Measurements from ENCODE around the gene MUCL3. TPM values are rescaled to one million over a fixed set of nuclear protein-coding genes. Genes with fewer than 3 reads are reported as not detected.
A peak's percentile ranks its signal among the peaks of the same experiment; 100 is the strongest.

Gene MUCL3
- total and polyA plus RNA-seq, 2 donors (not counting 1 experiment from before 2014, with no cell fraction given): not detected

GRCh38 chr6:30951907-30952469 is 11.2 kb downstream of the MUCL3 start:
- Histone ChIP-seq H3K36me3 (replicated peaks in 1 of 2; ENCODE audit: control extremely low read depth in 1 of 2, control insufficient read depth in 1 of 2, extremely low read depth in 1 of 2, insufficient read depth in 2 of 2, low read length in 1 of 2) (no peaks in the 10 kb centered on the region), H3K27ac (ENCODE audit: low read length in 2 of 2) (no peak overlapping the region), H2AFZ (ENCODE audit: insufficient read depth, low read depth, low read length, poor library complexity, severe bottlenecking) (no peak overlapping the region), H3K27me3 (replicated peaks in 1 of 4; ENCODE audit: control extremely low read depth in 1 of 4, control insufficient read depth in 3 of 4, insufficient read depth in 4 of 4, low read length in 3 of 4) (peaks cover 0 to 12% (median 3%) of the 10 kb centered on the region in 4 experiments), H3K9me3 (ENCODE audit: control extremely low read depth in 1 of 3, control insufficient read depth in 2 of 3, insufficient read depth in 1 of 3, low read length in 2 of 3) (no peaks in the 10 kb centered on the region), H3K4me2 (replicated peaks; ENCODE audit: low read depth, low read length, poor library complexity, severe bottlenecking) (no peak overlapping the region), H3K4me3 (ENCODE audit: control extremely low read depth in 1 of 5, extremely low read depth in 1 of 5, insufficient read depth in 1 of 5, low read depth in 2 of 5, low read length in 4 of 5) (no peak overlapping the region), H4K20me1 (ENCODE audit: control insufficient read depth, insufficient read depth, low read length, poor library complexity, severe bottlenecking) (no peaks in the 10 kb centered on the region), H3K4me1 (ENCODE audit: control insufficient read depth in 2 of 2, insufficient read depth in 2 of 2, low read length in 2 of 2) (peaks cover 12 to 20% of the 10 kb centered on the region in 2 donors), H3K9ac (ENCODE audit: low read length) (no peak overlapping the region), H3K79me2 (ENCODE audit: control insufficient read depth, insufficient read depth, low read length) (no peaks in the 10 kb centered on the region)
- ATAC-seq (ENCODE audit: low read depth): no peak
- Mint-ChIP-seq H3K27ac (no peak overlapping the region), H3K27me3 (peaks cover 24% of the 10 kb centered on the region), H3K4me3 (no peak overlapping the region), H3K4me1 (peaks cover 17% of the 10 kb centered on the region), H3K9me3 (ENCODE audit: insufficient read depth) (no peaks in the 10 kb centered on the region)
- TF ChIP-seq EZH2 (IDR thresholded peaks at IDR 0.05; ENCODE audit: borderline replicate concordance, insufficient read depth, low read depth, low read length, poor library complexity, severe bottlenecking) (no peak), CTCF (IDR thresholded peaks at IDR 0.05) (no peak)
- CTCF ChIA-PET: no interaction called here
- DNase-seq: no peak
- intact Hi-C loops (cut with micrococcal nuclease): no loop called here
- POLR2A ChIA-PET: no interaction called here
- WGBS (ENCODE audit: insufficient coverage): 76% methylated on average over 2 of the region's 5 CpGs

- Histone ChIP-seq H3K79me2 (ENCODE audit: control insufficient read depth, insufficient read depth, low read length) (no peaks in the 10 kb centered on the region), H3K4me3 (ENCODE audit: control extremely low read depth in 1 of 5, extremely low read depth in 1 of 5, insufficient read depth in 1 of 5, low read depth in 2 of 5, low read length in 4 of 5) (peak overlapping the region in 4 of 5 experiments; percentile 51 to 69 (median 54)), H3K27me3 (replicated peaks in 1 of 4; ENCODE audit: control extremely low read depth in 1 of 4, control insufficient read depth in 3 of 4, insufficient read depth in 4 of 4, low read length in 3 of 4) (peaks cover 0 to 4% (median 1%) of the 10 kb centered on the region in 4 experiments), H3K27ac (ENCODE audit: low read length in 2 of 2) (peak overlapping the region in 1 of 2 donors; percentile 67), H3K4me2 (replicated peaks; ENCODE audit: low read depth, low read length, poor library complexity, severe bottlenecking) (peak overlapping the region; percentile 83), H4K20me1 (ENCODE audit: control insufficient read depth, insufficient read depth, low read length, poor library complexity, severe bottlenecking) (no peaks in the 10 kb centered on the region), H3K9ac (ENCODE audit: low read length) (peak overlapping the region; percentile 70), H3K4me1 (ENCODE audit: control insufficient read depth in 2 of 2, insufficient read depth in 2 of 2, low read length in 2 of 2) (peaks cover 12 to 20% of the 10 kb centered on the region in 2 donors), H2AFZ (ENCODE audit: insufficient read depth, low read depth, low read length, poor library complexity, severe bottlenecking) (peak overlapping the region; percentile 89), H3K9me3 (ENCODE audit: control extremely low read depth in 1 of 3, control insufficient read depth in 2 of 3, insufficient read depth in 1 of 3, low read length in 2 of 3) (no peaks in the 10 kb centered on the region), H3K36me3 (replicated peaks in 1 of 2; ENCODE audit: control extremely low read depth in 1 of 2, control insufficient read depth in 1 of 2, extremely low read depth in 1 of 2, insufficient read depth in 2 of 2, low read length in 1 of 2) (no peaks in the 10 kb centered on the region)
- POLR2A ChIA-PET: interaction anchor here (0.8 to 1.3 kb wide), 2 partner anchors 41 to 71 kb away, joined by 3 read pairs; partner anchors contain the start of genes DDR1 and VARS2
- no peak for DNase-seq
- Mint-ChIP-seq H3K4me3 (peak overlapping the region; percentile 91), H3K27ac (peak overlapping the region; percentile 90), H3K27me3 (peaks cover 18% of the 10 kb centered on the region), H3K4me1 (peaks cover 17% of the 10 kb centered on the region), H3K9me3 (ENCODE audit: insufficient read depth) (no peaks in the 10 kb centered on the region)
- ATAC-seq (ENCODE audit: low read depth): no peak
- TF ChIP-seq EZH2 (IDR thresholded peaks at IDR 0.05; ENCODE audit: borderline replicate concordance, insufficient read depth, low read depth, low read length, poor library complexity, severe bottlenecking) (no peak), CTCF (IDR thresholded peaks at IDR 0.05) (no peak)
- intact Hi-C loops (cut with micrococcal nuclease): no loop called here
- 73% methylated on average over 7 of the region's 9 CpGs for WGBS (ENCODE audit: insufficient coverage)
- CTCF ChIA-PET: interaction anchor here (0.9 to 1.4 kb wide), 7 partner anchors 9 to 132 kb away, joined by 3 to 4 read pairs (median 4); partner anchors contain the start of genes GTF2H4 and MUCL3
These were observed 14.0 kb downstream of the MUCL3 start for GRCh38 chr6:30954631-30955366.
